PC-3 (cell line): ENCODE results near the gene COL4A5.

Source experiments
- CTCF ChIP-seq: fragments of 300-600 bp; sonication (generic); conservative IDR thresholded peaks from 2 replicates; pipeline ENCODE4 v1.5.1; 2017; ENCODE audit warnings: antibody characterized with exemption, low read depth, mild to moderate bottlenecking, low read length
- EZH2 ChIP-seq: fragments of 300-600 bp; sonication (generic); IDR thresholded peaks from one replicate; pipeline ENCODE4 v1.6.1; 2017; ENCODE audit warnings: antibody characterized with exemption, mild to moderate bottlenecking, low read length; ENCODE audit not compliant: unreplicated experiment

- no peak for TF ChIP-seq CTCF
- TF ChIP-seq EZH2: no peak
These were observed 282.9 kb downstream of the COL4A5 start for GRCh38 chrX:108722561-108722960.
